ENCODE results near the gene TOP3B.

DNA sequence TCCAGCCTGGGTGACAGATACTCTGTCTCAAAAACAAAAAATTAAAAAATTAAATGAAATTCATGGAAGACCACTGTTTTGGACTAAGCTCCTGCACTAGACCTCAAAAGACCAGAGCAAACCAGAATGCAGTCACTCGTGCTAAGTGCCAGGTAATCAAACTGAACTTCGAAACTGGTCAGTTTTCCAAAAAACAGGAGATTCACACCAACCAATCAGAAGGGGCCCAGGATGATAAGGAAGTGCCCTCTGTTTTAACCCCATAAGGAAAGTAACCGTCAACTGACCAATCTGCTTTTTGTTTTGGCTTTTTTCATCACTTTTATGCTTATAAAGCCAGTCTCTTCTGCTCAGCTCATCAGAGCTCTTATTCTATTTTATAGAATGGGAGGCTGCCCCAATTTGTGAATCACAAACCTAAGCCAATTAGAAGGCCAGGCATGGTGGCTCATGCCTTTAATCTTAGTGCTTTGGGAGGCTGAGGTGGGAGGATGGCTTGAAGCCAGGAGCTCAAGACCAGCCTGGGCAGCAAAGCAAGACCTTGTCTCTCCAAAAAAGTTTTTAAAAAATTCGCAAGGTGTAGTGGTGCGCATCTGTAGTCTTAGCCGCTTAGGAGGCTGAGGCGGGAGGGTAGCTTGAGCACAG lies 10.1 kb upstream of the TOP3B start:
- TF ChIP-seq, protein P1, sequence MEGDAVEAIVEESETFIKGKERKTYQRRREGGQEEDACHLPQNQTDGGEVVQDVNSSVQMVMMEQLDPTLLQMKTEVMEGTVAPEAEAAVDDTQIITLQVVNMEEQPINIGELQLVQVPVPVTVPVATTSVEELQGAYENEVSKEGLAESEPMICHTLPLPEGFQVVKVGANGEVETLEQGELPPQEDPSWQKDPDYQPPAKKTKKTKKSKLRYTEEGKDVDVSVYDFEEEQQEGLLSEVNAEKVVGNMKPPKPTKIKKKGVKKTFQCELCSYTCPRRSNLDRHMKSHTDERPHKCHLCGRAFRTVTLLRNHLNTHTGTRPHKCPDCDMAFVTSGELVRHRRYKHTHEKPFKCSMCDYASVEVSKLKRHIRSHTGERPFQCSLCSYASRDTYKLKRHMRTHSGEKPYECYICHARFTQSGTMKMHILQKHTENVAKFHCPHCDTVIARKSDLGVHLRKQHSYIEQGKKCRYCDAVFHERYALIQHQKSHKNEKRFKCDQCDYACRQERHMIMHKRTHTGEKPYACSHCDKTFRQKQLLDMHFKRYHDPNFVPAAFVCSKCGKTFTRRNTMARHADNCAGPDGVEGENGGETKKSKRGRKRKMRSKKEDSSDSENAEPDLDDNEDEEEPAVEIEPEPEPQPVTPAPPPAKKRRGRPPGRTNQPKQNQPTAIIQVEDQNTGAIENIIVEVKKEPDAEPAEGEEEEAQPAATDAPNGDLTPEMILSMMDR (IDR thresholded peaks at IDR 0.05): no peak
- no peak for TF ChIP-seq EP300 (IDR thresholded peaks at IDR 0.05)
